Measurements from ENCODE around the gene LRFN3. TPM values are rescaled to one million over a fixed set of nuclear protein-coding genes. Genes with fewer than 3 reads are reported as not detected.

Gene LRFN3
- total RNA-seq, 1 experiment from 2014 or later: 10.2 TPM

- no peaks in the 10 kb centered on the region for H3K36me3 ChIP-seq (ENCODE audit: control insufficient read depth, insufficient read depth, low read length)
- BruUV-seq (replicated peaks): no TSS peak
- Mint-ChIP-seq H3K36me3 (ENCODE audit: insufficient read depth, unreplicated experiment) (peaks cover 19% of the 10 kb centered on the region), H3K4me3 (ENCODE audit: unreplicated experiment) (no peak overlapping the region), H3K27me3 (ENCODE audit: insufficient read depth, unreplicated experiment) (peaks cover under 1% of the 10 kb centered on the region), H3K9me3 (ENCODE audit: unreplicated experiment) (no peaks in the 10 kb centered on the region), H3K27ac (ENCODE audit: unreplicated experiment) (no peak overlapping the region), H3K4me1 (ENCODE audit: low read depth, unreplicated experiment) (peaks cover 11% of the 10 kb centered on the region)
- ChIA-PET CTCF (interaction anchor here (0.7 to 1.0 kb wide), 2 partner anchors 16 to 22 kb away, joined by 3 to 4 read pairs; partner anchors contain the start of gene ALKBH6), POLR2A (no interaction called here)
- H3K9me3 ChIP-seq: peaks cover 8% of the 10 kb centered on the region; the same call in 1 of the 2 replicates
- intact Hi-C loops (cut with micrococcal nuclease; ENCODE audit: unreplicated experiment): no loop called here
- H3K4me3 ChIP-seq (ENCODE audit: low read depth, low read length): no peak overlapping the region
- no peaks in the 10 kb centered on the region for H3K4me1 ChIP-seq
- no peaks in the 10 kb centered on the region for H3K27me3 ChIP-seq (replicated peaks; ENCODE audit: control insufficient read depth, insufficient read depth, low read length)
- no peak for TF ChIP-seq CTCF (IDR thresholded peaks at IDR 0.05; ENCODE audit: insufficient read depth in 1 of 2, low read depth in 1 of 2, low read length in 1 of 2, severe bottlenecking in 1 of 2, unreplicated experiment in 1 of 2)
- DNase-seq: no peak
These were observed 55.7 kb downstream of the LRFN3 start for GRCh38 chr19:35991731-35992450.

GRCh38 chr19:35992907-35993765, 57.0 kb downstream of the LRFN3 start:
- H3K27ac Mint-ChIP-seq (ENCODE audit: unreplicated experiment): no peak overlapping the region
- no peaks in the 10 kb centered on the region for H3K36me3 ChIP-seq (ENCODE audit: control insufficient read depth, insufficient read depth, low read length)
- no peak for DNase-seq
- no peak overlapping the region for H3K4me3 Mint-ChIP-seq (ENCODE audit: unreplicated experiment)
- ChIA-PET POLR2A (no interaction called here), CTCF (no interaction called here)
- peaks cover 30% of the 10 kb centered on the region for H3K36me3 Mint-ChIP-seq (ENCODE audit: insufficient read depth, unreplicated experiment)
- H3K4me3 ChIP-seq (ENCODE audit: low read depth, low read length): no peak overlapping the region
- H3K4me1 ChIP-seq: no peaks in the 10 kb centered on the region
- H3K27me3 Mint-ChIP-seq (ENCODE audit: insufficient read depth, unreplicated experiment): no peaks in the 10 kb centered on the region
- no peaks in the 10 kb centered on the region for H3K27me3 ChIP-seq (replicated peaks; ENCODE audit: control insufficient read depth, insufficient read depth, low read length)
- H3K4me1 Mint-ChIP-seq (ENCODE audit: low read depth, unreplicated experiment): peaks cover 11% of the 10 kb centered on the region
- no peaks in the 10 kb centered on the region for H3K9me3 Mint-ChIP-seq (ENCODE audit: unreplicated experiment)
- no TSS peak for BruUV-seq (replicated peaks)
- TF ChIP-seq CTCF (IDR thresholded peaks at IDR 0.05; ENCODE audit: insufficient read depth in 1 of 2, low read depth in 1 of 2, low read length in 1 of 2, severe bottlenecking in 1 of 2, unreplicated experiment in 1 of 2): no peak
- intact Hi-C loops (cut with micrococcal nuclease; ENCODE audit: unreplicated experiment): no loop called here
- peaks cover 8% of the 10 kb centered on the region; the same call in 1 of the 2 replicates for H3K9me3 ChIP-seq

GRCh38 chr19:35993923-35994598, 57.9 kb downstream of the LRFN3 start:
- intact Hi-C loops (cut with micrococcal nuclease; ENCODE audit: unreplicated experiment): loop anchor here (2.0 kb wide), 2 partner anchors 15 to 61 kb away; partner anchors contain the start of genes SYNE4, THAP8 and WDR62
- no peak for DNase-seq
- Mint-ChIP-seq H3K9me3 (ENCODE audit: unreplicated experiment) (no peaks in the 10 kb centered on the region), H3K27ac (ENCODE audit: unreplicated experiment) (peak overlapping the region; percentile 93), H3K36me3 (ENCODE audit: insufficient read depth, unreplicated experiment) (peaks cover 33% of the 10 kb centered on the region), H3K4me1 (ENCODE audit: low read depth, unreplicated experiment) (peaks cover 11% of the 10 kb centered on the region), H3K27me3 (ENCODE audit: insufficient read depth, unreplicated experiment) (no peaks in the 10 kb centered on the region), H3K4me3 (ENCODE audit: unreplicated experiment) (peak overlapping the region; percentile 95)
- BruUV-seq (replicated peaks): no TSS peak
- ChIA-PET CTCF (no interaction called here), POLR2A (interaction anchor here (0.7 kb wide), 1 partner anchor 10 kb away, joined by 3 read pairs; no protein-coding TSS in a partner anchor)
- no peak for TF ChIP-seq CTCF (IDR thresholded peaks at IDR 0.05; ENCODE audit: insufficient read depth in 1 of 2, low read depth in 1 of 2, low read length in 1 of 2, severe bottlenecking in 1 of 2, unreplicated experiment in 1 of 2)
- Histone ChIP-seq H3K27me3 (replicated peaks; ENCODE audit: control insufficient read depth, insufficient read depth, low read length) (no peaks in the 10 kb centered on the region), H3K4me3 (ENCODE audit: low read depth, low read length) (peak overlapping the region; percentile 98; the same call in 1 of the 2 replicates), H3K9me3 (peaks cover 4% of the 10 kb centered on the region; the same call in 1 of the 2 replicates), H3K36me3 (ENCODE audit: control insufficient read depth, insufficient read depth, low read length) (no peaks in the 10 kb centered on the region), H3K4me1 (no peaks in the 10 kb centered on the region)
